Hippocampal formation (tissue), 2 donors: ENCODE measurements around the gene GMDS.
"Not testable (repeated sequence)": the region's sequence is repeated elsewhere in the genome, so short reads cannot be mapped to it uniquely, and the experiment has no call there.

Experiments used
- DNase-seq, 2 donors: peaks; one replicate each; lab custom pipeline; 2025; lab: John Stamatoyannopoulos, UW

The GMDS gene

DNA sequence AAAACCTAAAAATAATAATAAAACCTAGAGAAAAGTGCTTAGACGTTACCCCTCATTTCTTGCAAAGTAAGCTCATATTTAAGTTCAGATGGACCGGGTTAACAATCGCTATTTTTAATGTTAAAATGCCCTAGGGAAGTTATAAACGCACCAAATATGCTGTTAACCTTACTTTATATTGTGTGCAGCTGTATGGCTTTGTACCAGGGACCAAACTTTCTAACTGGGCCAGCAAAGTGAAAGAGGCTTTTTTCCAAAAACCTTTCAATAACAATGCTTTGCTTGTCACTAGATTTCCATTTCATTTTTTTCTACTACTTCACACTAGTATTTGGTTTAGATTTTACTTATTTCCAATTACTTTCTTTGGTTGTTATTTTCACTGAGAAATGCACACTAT is 387.2 kb downstream of the GMDS start:
- no peak for DNase-seq

DNA sequence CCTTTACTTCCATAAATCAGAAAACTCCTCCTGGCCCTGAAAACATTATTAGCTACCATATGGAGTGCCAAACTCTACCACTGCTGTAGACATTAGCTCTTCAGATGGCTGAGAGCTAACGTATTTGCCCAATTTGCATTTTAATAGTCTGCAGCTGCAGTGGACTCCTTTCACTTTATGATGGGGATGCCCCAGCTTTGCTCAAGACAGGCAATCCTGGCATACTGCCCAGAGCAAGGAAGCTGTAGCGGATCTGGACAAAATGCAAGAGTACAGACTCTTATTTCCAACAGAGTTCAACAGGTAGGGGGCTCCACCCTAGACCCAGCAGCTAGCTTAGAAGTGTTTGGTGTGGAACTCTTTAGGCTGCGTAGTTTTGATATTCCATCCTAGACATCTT is 389.0 kb downstream of the GMDS start:
- DNase-seq = peak in 1 of 2 donors; percentile 22

DNA sequence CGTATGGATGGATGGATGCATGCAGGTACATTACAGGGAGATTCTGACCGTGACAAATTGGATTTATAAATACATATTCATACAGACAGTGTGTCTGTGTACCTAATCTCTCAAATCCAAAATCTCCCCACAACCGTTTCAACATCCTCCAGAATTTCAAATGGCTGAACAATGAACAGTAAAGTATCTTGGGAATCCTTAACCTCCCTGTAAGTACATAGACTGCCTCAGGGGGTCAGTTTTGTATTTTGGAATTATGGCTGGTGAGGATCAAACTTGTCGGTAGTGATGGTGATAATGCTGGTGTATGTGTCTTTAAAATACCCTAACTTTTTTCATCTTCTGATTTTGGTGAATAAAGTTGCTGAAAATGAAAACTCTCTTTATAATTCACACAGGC is 389.5 kb downstream of the GMDS start:
- DNase-seq = no peak

DNA sequence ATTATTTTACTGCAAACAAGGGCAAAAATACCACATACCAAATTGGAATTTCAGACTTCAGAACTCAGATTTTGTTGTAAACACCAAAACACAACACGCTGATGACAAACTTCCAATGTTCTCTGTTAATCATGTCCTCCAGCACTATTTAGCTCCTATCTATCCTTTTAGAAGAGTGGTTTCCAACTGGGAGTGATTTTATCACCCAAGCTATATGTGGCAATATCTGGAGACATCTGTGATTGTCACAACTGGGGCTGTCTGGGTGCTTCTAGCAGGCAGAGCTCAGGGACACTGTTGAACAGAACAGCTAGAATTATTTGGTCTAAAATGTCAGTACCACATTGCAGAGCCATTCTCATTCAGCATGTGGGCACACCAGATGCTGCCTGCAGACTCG is 391.1 kb downstream of the GMDS start:
- no peak for DNase-seq

DNA sequence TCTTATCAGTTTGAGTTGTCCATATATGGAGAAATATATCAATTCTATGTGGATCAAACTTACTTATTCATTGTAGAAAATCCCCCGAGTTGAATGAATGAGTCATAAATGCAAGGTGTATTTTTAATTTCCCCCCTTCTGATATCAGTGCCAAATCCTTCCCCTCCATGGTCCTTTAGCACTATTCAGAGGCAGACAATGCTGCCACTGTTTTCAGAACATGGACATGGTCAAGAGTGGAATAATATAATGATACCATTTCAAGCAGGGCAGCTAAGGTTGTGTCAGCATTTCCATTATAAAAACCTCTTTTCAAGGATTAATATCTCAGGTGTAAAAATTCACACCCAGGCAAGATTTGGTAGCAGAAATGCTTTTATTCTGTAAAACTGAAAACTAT is 391.6 kb downstream of the GMDS start:
- no peak for DNase-seq

DNA sequence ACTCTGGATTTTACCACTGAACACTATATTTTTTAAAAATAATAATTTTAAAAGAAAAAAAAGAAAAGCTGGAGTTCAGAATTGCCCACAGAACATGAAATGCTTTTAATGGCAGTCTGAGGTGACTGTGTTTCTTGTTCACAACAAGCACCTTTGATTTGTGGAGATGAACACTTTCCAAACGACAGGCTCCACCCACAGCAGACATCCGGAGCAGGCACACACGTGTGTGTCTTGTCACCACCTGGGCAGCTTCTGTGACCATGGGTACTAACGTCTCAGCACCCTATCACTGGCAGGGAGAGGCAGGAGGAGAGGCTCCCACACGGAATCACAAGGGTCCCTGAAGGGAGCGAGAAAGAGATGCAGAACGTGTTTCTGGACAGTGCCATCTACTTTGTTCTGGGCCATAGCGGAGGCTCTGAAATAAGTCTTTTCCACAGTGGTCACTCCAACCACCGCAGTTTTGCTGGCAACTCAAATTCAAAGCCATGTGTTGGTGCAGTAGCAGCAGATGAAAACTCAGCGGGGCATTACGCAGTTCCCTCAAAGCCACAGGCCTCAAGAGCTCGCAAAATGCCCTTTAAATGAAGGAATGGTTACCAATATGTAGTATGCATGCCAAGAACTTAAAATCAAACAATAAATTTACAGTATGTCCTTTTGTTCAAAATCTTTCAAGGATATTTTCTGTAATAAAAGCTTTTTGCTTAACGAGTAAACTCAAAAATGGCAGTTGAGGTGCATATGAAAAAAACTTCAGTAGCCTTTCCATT is 393.5 kb downstream of the GMDS start:
- DNase-seq = no peak

DNA sequence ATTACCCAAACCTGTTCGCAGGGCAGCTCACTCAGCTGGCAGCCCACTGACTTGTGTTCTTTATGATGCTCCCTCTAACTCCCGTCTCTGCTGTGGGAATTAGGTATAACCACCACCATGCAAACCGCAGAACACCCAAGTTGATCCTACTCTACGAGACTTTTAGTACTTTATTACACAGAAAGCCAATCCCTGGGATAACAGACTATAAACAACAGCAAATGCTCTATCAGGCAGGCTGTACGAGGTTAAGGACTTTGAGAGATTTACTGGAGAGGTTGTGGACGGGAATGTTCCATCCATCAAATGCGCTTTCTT is 394.6 kb downstream of the GMDS start:
- DNase-seq = no peak

DNA sequence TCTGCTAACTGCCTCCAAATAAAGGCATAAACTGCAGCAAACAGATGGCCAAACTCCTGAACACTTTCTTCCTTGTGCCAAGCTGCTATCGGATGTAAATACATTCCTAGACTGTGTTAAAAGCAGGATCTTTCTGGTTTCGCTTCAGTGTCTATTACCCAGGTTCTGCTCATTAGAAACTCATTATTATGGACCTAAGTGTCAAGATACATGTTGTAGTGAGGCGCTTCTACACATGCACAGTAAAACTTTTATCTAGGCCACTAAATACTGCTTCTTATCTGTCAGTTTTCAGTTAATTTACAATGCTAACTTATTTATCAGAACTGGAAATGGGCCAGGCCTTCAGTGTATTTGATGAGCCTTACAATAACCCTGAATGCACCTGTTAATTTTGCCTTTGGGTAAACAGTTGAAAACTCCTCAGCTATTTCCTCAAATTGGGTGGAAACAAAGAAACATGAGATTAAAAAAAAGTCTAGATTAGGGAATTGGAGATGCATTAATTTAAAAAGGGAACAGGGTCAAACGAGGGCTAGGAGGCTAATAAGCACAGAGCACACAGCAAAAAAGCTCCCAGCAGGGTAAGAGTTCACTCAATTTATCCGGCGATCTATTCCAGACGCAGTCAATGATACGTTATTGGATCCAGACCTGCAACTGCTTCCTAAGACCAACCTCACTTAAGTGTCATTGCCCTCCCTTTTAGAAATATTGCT is 395.1 kb downstream of the GMDS start:
- peak in 1 of 2 donors; percentile 26 for DNase-seq

DNA sequence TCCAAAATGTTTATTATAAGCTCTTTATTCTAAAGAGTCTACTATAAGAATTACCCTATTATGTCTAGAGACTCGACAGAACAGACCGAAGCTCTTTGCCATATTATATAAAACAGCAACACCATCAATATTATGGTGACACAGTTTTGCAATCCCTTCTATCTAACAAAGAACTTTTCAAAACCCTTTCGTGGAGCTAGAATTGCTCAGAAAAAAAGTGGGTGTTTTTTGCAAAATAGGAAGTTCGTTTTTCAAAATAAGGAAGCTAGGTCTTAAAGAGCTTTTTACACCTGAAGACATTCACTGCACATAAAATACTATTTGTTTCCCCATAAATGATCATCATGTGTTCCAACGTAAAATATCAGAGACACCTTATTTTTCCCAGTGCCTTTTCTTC is 395.7 kb downstream of the GMDS start:
- no peak for DNase-seq

DNA sequence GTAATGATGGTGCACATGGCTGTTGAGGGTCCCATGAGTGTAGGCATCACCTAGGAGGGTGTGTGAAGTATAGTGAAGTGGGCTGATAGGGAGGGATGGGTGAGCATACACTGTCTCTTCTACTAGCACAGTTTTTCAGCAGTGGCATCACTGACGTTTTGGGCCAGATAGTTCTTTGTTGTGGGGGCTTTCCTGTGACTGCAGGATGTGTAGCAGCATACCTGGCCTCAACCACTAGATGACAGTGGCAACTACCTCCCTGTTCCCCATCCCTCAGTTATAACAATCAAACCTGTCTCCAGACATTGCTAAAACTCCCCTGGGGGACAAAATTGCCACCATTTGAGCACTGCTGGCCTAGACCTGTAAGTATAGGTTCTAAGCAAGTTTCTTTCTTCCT is 396.7 kb downstream of the GMDS start:
- no peak for DNase-seq

DNA sequence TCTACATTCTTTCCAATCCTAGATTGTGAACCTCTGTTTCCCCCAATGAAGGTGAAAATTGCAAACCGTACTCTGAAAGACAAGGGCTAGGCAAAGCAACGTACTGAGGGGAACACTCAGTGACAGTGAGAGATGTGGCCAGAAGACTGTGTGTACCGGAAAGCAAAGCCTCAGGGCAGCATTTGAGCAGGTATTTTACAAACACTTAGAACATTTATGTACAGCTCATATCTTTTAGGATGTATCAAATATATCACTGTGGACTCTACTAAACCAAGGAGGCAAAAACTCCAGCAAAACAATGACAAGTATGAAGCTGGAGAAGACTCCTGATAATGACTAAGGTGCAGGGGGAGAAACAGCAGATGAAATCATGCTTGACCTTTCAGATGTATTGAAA is 398.8 kb downstream of the GMDS start:
- no peak for DNase-seq

DNA sequence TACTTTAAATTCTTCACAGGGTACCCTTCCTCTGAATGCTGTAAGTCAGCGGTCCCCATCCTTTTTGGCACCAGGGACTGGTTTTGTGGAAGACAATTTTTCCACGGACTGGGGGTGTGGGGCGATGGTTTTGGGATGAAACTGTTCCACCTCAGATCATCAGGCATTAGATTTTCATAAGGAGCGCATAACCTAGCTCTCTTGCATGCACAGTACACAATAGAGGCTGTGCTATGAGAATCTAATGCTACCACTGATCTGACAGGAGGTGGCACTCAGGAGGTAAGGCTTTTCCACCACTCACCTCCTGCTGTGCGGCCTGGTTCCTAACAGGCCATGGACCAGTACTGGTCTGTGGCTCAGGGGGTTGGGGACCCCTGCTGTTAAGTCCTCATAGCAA is 399.9 kb downstream of the GMDS start:
- not testable (repeated sequence) for DNase-seq

DNA sequence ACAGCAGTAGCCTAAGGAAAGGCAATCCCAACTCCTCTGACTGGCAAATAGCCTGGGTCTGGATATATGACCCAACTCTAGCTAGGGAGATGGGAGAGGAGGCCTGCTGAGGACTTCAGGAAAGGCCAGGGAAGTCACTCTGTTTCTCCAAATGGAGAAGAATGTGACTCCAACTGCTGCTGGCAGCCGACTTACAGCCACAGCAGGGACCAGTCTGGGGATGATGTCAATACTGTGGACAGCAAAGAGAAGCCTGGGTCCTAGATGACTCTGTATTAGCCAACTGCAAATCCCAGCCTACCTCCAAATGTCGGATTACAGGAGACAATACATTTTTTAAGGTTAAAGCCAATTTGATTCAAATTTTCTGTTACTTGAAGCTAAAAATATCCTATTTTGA is 403.1 kb downstream of the GMDS start:
- DNase-seq = no peak

DNA sequence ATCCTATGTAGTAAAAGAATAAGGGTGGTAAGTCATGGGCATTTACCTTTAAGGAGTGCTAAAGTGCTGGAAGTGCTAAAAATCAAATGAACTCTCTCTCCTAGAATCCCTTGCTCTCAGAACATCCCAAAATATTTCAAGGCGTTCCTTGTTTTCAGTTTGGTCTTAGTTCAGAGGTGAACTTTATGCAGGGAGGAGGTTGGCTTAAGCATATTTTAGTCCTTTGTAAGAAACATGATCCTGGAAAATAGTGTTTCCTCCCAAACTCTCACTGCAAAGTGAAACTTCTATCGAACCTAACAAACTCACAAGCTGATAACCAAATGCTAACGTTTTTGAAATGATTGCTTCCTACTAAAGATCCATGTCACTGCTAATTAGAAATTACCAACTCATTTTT is 404.3 kb downstream of the GMDS start:
- no peak for DNase-seq

DNA sequence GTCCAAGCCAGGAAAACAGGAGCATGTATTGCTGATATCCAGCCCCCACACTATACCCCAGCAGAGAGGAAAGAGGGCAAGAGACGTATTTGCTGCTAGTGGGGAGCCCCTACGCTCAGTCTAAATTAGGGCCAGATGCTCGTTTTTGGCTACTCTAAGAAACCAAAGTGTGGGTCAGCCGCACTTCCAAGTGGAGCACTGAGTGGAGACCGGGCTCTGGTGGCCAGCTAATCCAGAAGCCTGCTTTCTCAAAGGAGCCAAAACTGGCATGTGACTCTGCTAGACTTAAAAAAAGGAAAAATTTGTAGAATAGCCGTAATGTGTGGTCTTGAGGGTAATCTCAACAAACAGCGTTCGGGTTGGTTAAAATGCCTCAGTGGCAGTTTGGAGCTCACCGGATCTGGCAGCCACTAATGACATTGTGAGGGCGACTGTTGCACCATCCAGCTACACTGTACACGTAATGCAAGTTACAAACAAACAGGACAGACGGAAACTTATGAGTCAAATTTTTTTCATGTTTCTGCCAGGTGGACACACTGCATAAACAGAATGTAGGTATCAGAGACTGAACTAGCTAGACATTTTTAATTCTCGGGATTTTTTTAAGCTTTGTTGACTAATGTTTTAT is 404.8 kb downstream of the GMDS start:
- no peak for DNase-seq

DNA sequence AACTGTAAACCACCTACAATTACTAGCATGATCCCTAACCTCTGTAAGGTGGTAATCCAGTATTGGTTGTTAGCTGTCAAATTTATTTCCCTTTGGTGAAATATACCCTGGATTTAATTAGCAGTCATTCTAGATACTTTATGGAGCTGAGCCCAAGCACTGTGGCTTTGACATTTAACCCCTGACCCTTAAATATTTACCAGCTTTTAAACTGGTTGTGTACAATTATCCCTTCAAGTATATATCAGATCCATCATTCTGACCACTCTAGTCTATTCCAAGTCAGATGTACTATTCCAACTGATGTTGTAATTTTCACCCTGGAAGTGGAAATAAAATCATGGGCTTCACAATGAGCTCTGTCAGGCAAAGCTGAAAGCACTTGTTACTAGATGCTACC is 406.0 kb downstream of the GMDS start:
- DNase-seq = no peak

DNA sequence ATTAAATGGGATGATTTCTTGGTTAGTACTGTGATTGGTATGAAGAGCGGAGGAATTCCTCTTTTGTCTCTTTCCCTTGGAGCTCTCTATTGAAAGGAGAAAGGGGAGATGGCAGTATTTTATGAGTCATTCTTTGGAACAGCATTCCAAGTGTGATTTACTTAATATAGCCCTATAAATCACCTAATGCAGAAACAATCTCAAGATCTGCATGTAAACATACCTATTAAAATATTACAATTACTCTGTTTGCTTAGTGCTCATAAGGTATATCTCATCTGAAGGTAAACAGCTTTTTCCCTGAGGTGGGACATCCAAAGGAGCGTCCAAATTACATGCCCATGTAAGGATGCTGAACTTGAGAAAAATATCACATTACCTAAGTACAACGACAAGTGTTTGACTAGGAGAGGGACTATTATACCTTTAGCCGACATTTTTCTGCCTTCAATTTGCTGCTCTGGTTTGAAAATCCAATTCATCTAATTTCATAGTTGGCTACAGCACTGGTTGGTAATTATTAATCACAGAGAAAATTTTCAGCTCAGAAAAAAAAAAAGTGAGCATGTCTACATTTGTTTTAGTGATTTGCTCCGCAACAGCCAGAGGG is 406.7 kb downstream of the GMDS start:
- no peak for DNase-seq

DNA sequence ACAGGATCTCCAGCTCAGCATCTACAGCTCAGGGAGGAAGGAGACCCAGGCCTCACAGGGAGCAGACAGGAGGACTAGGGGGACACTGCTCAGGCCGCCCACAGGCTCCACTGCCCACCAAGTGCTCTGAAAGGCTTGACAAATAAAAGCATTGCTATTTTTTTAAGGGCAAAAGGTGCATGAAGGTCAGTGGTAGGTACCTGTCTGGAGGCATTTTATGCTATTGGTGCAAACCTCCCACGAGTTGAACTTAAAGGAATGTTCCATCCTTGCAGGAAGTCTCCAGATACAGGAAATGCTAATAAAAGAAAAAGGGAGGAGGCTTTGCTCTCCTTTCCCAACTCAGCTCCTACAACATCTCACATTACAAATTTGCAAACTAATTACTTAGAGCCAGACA is 407.6 kb downstream of the GMDS start:
- no peak for DNase-seq

DNA sequence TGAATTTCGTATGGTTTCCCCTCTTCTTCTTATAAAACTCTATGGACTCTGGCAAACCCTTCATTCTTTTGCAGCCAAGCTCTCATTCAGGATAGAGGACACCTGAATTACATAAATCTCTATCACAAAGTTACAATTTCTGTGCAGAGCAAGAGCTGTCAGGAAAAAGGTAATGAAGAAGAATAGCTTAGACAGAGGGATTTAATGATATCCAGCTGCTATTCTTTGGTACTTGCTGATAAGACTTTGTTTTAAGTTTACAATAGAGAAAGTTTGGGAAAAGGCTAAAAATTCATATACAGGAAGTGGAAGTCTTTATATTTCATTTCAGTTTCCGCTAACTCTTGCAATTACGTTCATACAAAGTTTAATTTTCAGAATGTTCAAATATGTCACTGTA is 408.7 kb downstream of the GMDS start:
- no peak for DNase-seq

DNA sequence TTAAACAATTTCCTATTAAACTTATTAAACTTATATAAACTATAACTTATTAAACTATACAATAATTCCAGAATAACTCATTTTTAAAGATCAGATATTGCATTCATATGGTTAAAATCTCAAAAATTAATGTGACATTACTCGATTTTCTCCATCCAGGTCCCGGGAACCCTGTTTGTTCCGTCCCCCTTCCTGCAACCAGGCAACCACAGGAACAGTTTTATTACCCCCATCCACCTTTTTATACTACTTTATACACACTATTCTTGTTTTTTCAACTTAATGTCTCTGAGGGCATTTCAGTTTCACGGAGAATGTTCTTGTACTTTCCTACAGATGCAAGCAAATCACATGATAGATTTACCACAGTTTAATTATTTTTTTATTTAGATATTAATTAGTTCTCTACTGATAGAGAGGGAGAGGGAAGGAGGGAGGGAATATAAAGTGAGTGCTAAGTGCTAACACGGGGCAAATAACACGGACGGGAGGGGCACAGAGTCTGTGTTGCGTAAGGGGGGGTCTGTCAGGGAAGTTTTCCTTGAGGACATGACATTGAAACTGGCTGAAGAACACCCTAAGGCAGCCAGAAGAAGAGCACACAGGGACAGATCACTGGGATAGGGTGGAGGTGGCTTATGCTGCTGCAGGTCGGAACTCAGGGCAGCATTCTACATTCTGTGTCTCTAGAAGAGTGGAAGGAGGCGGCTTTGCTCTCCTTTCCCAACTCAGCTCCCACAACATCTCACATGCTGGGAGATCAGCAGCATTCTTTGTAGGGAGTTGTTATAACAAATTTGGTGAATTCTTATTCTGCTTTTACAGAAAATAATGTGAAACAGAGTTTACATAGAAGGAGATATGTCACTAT is 410.5 kb downstream of the GMDS start:
- no peak for DNase-seq

DNA sequence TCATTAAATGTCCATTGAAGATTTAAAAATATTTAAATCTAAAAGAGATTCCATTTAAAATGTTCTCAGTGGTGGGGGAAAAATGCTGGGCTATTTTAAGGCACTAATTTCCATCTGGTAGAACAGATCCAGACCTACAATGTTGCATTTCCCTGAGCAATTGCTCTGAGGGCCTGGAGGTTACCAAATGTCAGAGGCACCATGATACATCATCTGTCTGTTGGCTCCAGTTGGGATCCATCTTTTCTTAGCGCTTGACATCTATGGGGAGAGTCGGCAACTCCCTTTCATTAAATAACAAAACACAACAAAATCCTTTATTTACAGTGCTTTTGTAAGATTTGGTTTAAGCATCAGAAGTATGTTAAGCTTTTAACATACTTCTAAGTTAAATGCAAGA is 411.2 kb downstream of the GMDS start:
- DNase-seq = no peak
